SKM-1 (cell line): ENCODE data around the gene ACIN1.

ENCODE experiments used
- DNase-seq: peaks from one replicate; lab custom pipeline; 2025; ENCODE audit not compliant: unreplicated experiment; lab: John Stamatoyannopoulos, UW

The ACIN1 gene

DNA sequence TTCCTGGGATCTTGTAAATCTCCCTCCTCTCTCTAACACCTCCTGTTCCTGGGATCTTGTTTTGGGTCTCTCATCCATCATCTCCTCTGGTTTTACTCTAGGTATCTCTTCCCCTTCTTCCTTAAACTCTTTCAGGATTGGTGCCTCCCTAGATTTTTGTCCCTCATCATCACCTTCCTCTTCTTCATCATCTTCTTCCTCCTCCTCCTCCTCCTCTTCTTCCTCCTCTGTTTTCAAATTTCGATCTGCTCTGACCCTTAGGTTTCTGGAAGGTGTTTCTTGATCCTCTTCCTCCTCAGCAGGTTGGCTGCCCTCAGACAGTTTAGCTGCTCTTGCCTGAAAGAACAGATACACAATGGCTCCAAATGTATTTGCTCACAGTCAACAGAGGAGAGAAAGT lies 14.5 kb downstream of the ACIN1 start:
- no peak for DNase-seq

DNA sequence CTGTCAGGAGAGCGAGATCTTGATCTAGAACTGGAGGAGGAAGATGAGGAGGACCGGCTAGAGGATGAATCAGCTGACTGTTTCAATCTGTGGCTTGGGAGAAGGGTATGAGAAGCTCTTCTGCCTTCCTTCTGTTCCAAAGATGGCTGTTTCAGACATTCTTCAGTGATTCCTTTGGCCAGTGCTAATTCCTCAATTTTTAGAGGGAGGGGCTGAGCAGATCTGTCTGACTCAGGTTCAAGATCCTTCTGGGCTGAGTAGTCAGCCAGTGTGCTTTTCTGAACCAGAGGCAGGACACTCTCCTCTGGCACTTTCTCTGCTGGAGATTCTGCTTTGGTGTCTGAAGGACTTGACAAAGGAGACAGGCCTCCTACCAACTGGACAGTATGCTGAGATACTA lies 15.2 kb downstream of the ACIN1 start:
- DNase-seq: no peak

DNA sequence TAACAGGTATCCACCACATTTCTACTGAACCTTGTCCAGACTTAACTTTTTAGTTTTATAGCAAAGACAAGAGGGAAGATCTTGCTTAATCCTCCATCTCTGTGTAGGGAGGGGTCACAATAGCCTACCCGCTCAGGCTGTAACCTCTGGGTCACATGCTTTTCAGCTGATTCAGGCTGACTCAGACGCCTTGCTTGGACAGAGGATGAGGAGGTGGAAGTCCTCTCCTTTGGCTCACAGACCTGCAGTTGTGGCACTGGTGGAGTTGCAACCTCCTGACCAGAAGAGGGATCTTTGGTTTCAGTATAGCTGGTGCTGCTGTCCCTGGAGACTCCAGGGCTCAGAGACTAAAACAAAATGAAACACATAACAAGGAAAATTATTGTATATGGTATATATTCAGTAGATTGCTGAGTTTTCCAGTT lies 16.2 kb downstream of the ACIN1 start:
- no peak for DNase-seq

DNA sequence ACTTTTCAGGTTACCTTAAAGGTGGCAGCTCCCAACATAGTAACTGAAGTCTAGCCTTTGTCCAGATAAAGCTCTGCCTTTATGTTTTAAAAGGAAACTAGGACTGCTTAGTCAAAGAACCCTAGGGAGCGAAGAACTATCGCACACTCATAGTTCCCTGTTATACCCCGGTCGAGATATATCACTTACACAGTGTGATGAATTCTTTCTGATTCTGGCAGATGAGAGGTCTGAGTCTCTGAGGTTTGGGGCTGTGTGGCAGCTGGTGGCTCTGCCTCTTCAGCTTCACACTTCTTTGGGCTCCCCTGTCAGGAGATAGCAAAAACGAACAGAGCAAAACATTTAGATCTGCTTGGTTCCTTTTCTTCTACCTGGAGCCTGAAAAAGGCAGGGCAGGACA lies 17.0 kb downstream of the ACIN1 start:
- no peak for DNase-seq

DNA sequence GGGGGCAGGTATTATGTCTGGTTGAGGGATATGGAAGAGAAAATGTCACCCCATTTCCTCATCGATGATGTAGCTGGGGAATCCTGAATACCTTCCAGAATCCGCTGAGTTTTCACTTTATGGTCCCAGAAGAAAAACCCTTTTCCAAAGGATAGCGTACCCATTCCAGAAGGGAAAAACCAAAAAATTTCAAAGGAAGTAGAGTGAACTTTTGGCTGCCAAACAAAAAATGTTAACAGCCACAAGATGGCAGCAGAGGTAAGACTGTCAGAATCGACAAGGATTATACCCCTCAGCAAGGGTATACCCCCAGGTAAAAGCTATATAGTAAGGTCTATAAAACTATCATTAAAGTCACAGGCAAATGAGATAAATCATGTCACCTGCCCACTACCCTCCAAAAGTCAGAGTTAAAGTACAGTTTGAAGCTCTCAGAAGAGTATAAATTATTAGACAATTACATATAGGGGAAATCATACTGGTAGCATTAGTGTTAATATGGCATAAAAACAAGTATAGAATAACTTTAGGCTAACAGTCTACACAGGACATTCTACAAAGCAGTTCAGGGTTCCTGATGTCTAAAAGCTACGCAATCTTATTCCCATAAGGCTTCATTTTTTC lies 18.0 kb downstream of the ACIN1 start:
- no peak for DNase-seq

DNA sequence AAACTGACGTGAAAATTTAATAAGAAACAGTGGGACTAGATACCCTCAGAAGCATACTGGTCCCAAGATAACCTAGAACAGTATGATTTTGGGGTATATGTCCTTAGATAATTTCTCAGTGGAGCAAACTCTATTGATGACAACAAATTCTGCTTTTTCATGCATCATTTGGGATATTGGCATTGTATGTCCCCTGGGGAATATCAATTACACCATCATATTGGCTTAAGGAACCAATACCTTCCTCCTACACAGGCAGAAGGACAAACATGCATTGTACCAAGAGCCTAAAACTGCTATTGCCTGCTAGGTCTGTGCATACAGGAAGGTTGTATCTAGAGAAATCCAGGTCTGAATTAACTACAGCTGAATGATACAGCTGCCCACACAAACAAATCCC lies 20.0 kb downstream of the ACIN1 start:
- no peak for DNase-seq

DNA sequence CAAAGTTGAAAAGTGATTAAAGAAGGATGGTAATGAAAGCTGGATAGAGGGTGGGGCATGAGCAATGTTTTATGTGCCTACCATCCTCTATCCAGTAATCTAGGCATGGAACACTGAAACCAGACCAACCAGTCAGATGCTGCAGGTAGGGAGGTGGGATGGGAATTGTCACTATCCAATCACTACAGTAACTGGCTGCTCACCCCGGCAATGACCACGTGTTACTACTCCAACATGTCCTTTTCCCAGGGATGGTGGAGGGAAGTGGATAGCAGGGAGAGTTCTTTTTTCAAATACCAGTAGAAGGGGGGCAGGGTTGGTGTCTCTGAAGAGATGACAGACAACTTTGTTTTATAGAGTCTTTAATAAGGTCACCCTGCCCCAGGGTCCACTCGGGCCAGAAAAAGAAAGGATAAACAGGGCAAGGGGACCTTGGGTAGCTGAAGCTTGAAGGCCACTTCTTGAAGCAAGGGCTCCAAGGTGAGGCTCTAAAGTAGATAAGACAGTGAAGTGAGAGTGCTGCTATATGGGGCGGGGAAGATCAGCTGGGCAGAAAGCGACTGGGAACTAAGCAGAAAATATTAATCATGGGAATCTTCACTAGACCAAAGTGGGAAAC lies 22.9 kb downstream of the ACIN1 start:
- DNase-seq: no peak

DNA sequence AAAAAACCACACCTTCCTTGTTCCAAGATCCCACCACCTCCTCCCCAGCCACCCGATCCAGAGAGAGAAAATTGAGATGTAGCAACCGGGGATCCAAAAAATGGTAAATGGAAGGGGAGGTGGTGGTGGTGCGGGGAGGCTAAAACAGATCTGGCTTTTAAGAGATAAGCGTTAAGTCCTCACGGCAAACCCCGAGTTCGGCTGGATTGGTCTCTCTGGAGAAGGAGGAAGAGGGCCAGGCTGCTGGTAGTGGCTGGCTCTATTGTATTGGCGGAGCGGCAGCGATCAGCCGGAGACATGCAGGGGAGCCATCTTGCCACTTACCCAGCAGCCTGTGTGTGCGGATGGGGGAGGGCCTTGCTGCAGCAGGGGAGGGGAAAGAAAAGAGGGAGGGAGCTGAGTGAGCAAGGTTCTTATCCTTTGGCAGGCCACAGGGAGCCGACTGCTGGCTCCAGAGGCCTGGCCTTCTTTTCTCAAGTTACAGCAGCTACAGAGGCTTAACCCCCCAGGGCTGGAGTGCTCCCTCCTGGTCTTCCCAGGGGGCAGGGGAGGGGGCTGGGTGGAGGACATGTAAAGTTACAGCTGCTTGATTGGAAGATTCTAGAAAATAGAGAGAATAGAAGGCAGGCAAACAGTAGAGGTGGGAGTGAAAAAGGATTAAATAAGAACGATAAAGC lies 23.6 kb downstream of the ACIN1 start:
- DNase-seq: no peak

DNA sequence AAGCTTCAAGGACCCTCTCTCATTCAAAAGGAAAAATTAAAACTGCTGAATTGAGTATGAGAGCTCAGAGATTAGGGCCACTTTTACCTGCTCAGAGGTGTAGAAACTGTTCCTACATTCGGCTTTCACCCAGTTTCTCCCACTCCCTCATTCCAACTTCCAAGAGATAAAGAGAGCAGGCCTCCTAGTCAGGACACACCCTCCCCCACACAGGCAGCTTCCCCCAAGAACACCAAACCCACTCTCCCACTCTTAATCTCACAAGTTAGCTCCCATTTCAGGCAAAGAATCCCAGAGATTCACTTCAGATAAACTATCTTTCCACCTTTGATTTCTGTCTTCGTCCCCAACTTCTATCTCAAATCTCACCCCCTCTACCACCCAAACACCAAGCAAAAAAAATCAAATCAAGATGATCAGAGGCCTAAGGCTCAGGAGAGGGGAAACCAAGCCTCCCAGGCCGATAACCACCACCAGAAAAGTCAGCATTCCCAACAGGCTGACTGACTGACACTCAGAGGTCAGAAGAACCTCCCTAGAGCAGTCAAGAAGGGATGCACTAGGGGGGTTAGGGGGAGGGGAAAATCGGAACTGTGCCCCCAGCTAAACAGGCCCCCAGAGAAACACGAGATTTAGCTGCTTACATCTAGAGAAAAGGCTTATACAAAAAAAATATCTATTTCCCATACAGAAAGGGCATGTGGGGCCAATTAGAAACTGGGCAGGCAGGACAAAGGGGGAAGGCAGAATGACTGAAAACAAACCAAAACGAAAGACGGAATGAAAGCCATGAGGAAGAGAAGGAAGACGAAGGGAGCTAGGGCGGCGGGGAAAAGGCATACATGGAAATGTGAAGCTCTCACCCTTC lies 24.4 kb downstream of the ACIN1 start:
- no peak for DNase-seq

DNA sequence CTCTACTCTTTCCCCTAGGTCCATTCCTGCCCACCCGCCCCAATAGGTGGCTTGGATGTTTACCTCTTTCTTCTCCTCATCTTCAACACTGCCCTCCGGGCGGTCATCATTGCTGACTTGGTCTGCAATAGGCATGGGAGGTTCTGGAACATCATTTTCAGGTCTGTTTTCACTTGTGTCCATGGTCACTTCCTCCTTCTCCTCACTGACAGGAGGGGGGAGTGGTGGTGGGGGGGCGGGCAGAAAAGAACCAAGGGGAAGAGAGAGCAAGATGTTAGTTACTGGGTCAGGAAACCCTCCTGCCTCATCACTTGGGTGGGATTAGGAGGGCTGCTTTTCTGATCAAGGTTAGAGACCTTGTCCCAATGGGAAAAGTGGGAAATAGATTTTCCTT lies 25.5 kb downstream of the ACIN1 start:
- DNase-seq: no peak

DNA sequence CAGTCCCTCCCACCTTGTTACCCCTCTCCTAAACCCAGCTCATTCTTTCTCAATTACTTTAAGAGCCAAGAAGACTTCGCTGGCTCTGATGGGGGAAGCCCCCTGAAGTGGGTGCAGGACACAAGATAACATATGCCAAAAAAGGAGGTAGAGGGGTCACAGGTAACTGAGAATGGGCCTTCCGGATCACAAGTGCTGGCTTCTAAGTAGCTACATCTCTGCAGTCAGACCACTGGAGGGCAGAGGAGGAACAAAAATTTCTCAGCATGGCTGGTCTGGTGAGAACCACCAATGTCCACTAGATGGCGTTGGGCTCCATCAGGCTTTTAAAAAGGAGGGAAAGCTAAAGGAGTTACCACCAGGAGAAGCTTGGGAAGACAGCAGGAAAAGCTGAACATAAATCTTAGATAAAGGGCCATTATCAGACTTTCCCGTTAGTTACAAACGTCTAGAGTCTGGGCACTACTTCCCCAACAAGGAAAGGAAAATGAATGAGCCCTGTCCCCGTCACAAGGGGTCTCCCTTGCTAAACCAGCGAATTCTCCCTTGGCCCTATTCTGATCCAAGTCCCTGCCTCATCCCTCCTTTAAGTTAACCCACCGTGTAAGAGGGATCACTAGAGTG lies 26.0 kb downstream of the ACIN1 start:
- no peak for DNase-seq

DNA sequence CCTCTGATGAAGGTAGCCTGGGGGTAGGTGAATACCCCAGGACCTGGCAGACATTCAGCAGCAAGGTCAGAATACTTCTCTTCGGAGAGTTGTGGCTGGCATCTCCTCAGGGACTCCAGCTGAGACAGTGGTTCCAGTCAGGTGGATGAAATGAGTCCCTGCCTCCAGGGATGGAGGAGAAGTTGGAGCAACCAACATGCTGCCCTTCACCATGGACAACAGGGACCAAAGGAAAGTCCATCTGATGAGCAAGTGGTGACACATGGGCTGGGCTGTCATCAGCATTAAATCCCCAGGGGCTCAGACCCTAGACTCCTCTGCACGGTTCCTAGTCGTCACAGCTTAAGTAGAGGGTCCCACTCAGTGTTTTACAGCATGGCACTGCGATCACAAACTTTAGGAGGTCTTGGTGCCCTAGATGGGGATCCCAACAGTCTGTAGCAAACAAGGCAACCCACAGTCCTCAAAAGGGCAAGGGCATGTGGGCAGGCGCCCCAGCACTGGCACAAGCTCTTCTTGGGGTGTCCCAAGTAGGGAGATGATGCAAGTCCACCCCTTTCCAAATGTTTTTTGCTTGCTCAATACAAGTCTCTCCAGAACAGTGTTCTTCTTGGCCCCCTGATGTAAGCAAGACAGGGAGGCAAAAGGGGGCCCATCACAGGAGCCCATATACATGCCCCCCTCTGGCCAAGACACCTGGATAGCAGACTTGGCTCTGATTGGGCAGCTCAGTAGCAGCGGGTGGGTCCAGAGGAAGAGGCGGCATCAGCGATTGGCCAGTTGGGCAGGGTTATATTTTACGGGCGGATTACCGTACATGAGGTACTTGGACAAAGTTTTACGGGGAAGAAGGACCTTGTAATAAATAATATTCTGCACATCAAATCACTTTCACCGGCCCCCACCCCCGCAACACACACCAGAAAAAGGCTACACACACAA lies 26.8 kb downstream of the ACIN1 start:
- DNase-seq: no peak

DNA sequence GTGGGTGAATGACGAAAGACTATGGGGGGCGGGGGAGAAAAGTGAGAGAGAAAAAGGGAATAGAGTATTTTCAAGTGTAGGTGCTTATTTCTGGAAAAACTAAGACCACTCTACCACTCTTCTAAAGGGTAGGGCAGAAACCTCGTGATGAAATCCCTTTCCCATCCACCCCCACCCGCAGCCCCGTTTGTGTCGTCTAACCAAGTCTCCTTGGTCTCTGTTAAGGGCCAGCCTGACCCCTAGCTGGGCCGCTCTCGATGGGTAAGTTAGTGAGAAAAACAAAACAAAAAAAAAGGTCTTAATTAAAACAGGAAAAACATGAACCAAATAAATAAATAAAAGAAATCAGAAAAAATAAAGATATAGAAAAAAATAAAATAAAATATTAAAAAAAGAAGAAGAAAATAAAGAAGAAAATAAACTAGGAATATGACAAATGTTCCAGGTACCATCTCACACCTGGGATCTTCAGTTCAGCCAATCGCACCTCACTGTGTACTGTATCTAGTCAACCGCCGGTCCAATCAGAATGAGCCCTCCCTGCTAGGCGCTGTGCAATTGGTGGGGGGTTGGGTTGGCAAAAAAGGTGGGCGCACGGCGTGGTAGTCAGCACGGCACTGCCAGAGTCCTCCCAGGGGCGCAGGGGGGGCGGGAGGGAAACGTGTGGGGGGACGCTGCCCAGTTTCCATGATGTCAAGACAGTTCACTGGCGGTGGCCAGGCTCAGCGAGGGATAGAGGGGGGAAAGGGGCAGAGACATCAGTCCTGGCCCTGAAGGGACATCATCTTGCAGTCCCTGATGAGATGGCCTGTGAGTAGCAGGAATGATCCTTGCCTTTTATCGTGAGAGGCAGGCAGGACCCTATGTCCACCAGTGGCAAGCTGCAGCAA lies 27.8 kb downstream of the ACIN1 start:
- DNase-seq: no peak

DNA sequence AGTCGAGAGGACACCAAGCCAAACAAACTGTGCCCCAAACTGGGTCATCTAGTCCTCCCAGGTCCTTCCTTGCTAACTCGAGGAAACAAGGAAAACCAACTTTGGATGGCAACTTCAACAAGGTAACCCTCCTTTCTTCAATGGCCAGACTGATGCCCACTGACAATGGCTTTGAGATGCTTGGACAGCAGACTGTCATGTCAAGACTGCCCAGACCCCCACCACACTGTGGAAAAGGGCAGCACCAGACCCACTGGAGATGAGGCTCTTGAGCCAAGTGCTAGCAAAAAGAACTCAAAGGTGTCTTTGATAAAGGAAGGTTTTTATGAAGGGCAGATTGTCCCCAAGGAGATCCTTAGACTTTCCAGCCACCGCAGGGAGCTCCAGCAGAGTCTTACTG lies 28.6 kb downstream of the ACIN1 start:
- no peak for DNase-seq

DNA sequence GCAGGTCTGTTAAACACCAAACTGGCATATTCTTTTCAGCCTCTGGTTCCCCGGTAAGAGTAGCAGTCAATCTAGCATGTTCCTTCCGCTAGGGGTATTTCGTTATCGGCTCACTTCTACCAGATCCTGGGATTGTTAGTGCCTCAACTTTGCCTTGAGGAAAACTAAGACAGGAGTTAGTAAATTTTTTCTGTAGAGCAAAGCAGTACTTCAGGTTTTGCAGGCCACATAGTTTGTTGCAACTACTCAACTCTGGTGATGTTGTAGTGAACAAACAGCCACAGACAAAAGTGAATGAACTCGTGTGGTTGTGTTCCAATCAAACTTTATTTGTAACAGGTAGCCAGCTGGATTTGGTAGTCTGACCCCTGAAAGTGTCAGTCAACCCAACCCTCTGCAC lies 31.3 kb downstream of the ACIN1 start:
- DNase-seq: no peak

DNA sequence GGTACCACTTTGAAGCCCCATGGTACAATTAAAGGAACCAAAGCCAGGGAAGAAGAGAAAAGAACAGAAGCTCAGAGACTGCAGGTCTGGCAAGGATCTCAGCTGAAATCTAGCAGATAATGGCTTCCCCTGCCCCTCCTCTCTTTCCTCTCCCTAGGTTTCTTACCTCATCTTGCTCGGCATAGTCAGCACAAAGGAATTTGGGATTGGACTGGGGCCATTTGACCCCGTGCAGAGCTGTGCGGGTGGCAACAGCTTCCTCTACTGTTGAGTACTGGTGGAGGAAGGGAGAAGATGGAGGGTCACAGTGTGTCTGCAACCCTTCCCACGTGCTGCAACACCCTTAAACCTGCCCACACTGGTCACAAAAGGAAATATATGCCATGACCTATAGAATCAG lies 32.9 kb downstream of the ACIN1 start:
- no peak for DNase-seq

DNA sequence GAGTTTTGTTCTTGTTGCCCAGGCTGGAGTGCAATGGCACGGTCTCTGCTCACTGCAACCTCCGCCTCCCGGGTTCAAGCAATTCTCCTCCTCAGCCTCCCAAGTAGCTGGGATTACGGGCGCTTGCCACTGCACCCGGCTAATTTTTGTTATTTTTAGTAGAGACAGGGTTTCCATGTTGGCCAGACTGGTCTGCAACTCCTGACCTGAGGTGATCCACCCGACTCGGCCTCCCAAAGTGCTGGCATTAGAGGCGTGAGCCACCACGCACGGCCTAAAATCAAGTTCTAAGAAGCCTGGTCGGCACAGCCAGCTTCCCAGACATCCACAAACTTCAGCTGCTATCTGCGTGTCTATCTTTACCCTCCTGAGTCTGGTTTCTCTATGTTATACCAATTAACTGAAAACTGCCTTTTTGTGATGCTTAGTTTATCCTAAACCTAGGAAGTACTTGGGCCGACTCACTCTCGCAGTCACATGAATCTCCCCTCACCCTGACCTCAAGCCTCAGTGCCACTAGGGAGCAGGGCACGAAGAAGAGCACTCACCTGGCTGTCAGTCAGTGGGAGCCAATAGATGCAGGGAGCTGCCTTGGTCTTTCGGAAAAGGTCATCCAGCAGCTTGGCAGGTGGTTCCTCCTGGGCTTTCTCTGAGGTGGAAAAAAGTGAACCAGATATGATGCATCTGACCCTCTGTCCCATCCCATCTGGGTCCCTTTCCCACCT lies 34.2 kb downstream of the ACIN1 start:
- no peak for DNase-seq

DNA sequence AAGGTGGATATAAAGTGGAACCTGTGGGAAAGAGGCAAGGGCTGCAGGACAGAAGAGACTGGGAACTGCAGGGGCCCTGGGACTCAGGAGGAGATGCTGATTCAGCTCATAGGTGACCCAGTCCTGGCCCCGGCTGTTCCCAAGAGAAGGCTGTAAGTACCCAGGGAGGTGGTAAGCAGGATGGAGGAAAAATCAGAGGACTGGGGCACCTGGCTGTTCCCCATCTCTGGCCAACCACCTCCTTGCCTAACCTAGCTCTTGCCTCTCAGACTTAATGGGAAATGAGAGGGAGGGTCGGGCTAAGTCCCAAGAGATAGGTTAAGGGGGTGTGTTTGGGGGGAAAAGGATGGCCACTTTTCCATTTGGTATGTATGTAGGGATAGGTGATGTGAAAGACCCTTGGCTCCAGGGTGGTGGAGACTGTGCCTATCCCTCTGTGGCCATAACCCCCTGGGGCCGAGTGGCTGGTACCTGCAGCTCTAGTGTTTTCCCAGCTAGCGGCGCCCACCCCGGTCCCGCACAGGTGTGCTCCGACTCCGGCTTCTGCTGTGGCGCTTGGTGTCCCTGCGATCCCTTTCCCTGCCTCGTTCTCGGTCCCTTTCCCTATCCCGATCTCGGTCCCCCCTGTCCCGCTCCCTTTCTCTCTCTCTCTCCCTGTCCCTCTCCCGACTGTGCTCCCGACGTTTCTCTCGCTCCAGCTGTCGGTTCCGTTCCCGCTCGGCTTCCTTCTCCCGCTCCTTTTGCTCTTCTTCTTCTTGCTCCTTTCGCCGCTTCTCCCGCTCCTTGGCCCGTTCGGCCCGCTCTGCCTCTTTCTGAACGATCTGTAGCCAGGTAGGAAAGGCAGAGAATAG lies 36.1 kb downstream of the ACIN1 start:
- DNase-seq: no peak
